GM21528 (cell line): ENCODE data around the gene ACSS1.
A peak's percentile ranks its signal among the peaks of the same experiment; 100 is the strongest.

Source experiments
- ATAC-seq: cut with Tn5 transposase; IDR thresholded peaks from one replicate; pipeline ENCODE4 v1.9.1; 2021; ENCODE audit warnings: mild to moderate bottlenecking, moderate library complexity; ENCODE audit not compliant: unreplicated experiment, low FRiP score

ACSS1 gene

DNA sequence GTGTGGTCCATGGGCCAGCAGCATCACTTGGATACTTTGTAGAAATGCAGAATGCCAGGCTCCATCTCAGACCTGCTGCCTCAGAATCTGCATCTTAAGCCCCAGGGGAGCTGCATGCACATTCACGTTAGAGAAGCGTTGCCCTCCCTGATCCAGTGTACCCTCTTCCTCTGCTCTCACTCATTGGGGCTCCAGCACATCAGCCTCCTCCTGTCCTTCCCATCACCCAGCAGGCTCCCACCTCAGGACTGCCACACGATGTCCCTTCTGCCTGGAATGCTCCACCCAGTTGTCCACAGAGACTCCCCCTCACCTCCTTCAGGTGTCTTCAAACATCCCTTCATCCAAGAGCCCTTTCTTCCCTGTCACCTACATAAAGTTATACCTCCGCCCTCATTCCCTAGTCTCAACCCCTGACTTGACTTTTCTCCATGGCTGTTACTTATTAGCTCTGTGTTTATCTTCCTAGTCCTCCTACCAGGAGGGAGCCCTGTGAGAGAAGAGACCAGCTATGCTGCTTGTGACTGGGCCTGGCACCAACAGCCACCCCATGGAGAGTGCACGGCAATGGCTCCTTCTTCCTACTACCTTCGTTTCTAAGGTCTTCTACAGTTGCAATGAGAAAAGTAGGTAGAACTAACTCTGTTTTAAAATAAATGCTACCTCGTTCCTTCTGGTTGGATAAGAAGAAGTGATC is 3.3 kb upstream of the ACSS1 start:
- ATAC-seq = no peak

DNA sequence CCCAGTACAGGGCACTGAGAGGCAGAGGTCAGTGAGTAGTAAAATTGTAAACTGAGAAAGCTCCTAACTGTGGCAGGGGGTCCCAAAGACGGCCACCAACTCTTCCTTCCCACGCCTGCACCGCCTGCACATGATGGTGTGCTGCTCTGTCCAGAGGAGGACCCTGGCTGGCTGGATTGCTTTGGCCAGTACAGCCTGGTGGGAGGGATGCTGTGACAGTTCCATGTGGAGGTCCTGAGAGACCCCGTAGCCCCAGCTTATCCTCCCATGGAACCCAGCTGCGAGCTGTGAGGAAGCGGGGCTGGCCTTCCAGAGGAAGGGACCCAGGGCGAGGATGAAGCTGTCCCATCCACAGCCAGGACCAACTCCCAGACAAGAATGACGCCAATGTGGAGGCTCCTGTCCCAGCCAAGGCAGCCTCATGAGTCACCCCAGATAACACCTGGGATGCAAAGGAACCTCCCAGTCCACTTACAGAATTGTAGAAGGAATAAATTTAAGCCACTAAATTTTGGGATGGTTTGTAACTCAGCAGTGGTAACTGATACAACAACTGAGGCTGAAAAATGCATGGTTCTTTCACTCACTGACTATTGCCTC is 2.0 kb upstream of the ACSS1 start:
- no peak for ATAC-seq

DNA sequence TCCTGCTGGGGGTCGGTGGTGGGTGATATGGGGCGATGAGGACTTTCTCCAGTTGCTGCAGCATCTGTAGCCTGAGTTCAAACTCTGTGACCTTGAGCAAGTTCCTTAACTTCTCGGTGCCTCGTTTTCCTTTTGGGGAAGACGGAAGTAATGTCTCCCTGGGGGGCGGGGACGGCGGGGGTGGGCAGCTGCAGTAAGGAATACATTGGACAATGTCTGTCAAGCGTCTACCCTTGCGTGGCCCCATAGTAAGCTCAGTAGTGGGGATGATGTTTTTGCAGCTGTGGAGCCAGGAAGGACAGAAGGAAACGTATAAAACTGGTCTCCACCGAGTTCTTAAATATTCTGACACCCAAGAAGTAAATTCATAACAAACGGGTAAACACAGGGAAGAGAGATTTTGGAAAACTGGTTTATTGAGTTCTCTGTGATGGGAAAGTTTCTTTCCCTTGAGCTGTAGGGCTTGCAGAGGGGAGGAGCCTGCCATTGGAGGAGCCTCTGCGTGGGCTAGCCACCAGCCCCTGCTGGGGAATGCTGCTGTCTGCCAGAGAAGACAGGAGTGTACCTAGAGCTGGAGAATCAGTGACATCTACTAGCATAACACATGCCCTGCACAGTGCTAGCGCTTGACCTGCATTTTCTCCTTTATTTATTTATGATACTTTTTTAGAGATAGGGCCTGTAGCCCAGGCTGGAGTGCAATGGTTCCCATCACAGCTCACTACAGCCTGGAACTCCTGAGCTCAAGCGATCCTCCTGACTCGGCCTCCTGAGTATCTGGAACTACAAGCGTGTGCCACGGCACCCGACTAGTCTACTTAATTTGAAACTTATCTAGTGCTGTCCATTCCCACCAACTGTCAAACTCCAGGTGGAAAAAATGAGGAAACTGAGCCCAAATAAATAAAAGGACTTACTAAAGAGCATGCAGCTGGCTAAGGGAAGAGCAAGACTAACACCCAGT is 1.2 kb upstream of the ACSS1 start:
- ATAC-seq = no peak

DNA sequence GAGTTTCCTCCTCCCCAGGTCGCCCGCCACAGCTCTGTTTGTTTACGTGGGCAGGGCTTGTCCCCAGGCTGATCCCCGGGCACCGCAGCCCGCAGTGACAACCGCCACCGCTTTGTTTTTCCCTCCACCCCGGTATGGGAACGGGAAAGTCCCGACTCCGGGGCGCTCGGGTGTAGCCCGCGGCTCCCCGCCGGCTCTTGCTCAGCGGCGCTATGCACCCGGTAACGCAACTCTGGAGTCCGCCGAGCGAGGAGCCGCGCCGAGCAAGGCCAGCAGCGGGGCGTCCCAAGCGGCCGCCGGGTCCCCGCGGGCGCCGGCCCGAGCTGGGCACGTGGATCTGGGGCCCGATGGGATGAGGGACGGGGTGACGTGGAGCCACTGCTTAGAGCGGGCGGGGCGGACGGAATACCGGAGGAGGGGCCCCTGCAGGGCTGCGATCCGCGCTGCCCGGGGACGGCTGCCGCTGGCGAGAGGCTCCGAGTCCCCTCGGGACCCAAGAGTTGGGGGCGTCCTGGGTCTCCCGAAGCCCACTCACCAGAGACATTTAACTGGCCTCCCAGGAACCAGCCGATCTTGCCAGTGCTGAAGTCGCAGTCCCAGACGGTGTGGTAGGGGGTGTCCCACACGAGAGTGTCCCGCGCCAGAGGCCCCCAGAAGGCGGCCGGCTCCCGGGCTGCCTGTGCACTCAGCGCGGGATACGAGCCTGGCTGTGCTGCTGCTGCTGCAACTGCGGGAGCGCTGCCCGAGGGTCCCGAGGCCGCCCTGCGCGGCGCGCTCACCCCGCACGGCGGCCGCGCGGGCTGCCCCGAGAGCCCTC is 497 bp downstream of the ACSS1 start:
- peak; percentile 35 for ATAC-seq

DNA sequence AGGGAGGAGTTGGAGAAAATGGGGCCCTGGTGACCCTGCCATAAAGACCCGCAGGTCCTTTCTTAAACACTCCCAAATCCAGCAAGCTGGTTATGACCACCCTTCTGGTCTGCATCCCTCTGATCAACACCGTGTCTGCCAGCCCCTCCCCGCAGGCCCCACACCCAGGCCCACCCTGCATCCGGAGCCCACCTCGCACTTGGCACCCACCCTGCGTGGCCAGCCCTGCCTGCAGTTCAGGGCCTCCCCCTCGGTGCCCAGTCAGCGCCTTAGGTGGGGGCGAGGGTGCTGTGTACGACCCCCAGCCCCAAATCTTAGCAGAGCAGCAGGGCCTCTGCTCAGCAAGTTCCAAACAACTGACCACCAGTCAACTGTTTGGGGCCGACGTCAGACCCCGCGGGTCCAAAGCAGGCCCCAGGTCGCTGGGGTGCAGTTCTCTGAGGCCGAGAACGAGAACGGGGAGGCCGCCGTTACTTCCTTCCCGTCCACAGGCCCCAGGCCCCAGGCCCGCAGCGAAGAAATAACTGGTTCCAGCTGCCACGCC is 1.2 kb downstream of the ACSS1 start:
- ATAC-seq = no peak

DNA sequence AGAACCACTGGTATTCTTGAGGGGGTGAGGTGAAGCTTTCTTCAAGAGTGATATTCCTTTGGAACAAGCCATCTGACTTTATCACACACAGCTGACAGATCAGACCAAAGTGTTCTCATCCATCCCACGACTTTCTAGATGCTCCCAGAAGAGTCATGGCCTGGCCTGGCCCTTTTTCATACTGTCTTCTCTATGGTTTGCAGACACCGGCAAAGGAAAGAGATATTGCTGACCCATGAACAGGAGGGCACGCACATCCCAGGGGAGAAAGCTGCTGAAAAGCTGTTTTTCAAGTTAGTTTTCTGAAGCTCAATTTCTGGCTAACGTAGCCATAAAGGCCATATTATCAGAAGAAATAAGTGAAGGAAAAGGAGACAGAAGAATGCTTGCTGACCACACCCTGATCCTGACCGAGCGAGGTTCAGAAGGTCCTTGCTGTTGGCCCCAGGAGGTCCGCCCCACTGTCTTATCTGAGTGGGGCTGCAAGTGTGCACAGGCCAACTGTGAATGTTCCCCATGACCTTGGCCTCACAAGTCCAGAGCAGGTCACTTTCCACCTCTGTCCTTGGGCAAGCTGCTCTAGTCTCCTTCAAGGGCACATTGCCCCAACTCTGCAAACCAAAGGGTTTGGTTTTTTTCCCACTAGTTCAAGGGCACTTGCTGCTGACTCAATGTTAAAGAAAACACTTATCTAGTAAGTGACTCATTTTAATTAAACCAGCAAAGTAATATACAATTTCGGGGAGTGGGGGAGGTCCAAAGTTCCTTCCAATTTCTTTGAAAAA is 2.0 kb downstream of the ACSS1 start:
- ATAC-seq = no peak

DNA sequence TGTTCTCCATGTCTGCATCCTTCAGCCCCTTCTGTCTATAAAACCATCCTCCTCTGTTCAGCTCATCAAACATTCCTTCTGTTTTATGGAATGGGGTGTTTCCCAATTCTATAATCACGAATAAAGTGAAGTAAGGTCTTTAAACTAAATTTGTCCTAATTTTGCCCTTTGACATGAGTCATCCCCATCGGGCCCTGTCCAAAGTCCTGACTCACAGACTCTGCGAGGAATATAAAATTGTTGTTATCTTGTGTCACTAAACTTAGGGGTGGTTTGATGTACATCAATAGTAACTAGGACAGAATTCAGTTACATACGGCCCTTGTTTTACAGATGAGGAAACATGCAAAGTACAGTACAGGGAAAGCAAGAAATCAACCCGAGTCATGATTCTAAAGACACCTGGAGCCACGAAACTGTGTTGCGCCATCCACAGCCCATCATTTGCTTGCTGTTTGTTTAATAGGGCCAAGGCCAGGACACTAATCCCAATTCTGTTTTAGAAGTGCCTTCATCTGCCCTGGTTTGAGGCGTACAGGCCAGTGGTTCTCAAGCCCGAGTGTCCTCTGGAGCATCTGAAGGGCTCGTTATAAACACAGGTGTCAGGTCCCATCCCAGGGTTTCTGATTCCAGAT is 2.8 kb downstream of the ACSS1 start:
- no peak for ATAC-seq

DNA sequence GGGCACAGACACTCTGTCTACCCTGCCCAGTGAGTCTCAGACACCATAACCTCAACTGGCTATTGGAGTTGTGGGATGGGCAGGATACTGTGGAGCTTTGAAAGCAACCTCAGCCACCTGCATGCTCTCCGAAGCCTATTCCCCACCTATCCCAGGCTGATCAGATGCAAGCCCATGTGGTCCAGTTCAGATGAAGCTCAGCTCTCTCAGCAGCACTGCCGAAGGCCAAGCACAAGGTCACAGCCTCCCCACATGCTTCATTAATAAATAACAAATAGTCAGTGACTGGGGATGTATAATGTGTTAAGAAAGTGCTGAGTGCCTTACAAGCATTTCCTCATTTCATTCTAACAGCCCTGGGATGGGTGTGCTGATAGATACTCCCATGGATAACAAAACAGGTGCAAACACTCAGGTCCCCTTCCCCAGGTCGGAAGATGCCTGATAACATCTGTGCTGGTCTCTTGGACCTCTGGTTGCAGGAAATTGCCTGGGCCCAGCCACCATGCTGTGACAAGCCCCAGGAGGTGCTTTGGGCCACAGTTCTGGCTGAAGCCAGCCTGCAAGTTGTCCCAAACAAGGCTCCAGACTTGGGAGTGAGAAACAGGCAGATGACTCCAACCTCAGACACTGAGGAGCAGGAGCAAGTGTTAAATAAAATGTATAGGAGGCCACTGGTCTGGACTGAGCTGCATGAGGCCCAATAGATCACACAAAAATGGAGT is 3.7 kb downstream of the ACSS1 start:
- no peak for ATAC-seq

DNA sequence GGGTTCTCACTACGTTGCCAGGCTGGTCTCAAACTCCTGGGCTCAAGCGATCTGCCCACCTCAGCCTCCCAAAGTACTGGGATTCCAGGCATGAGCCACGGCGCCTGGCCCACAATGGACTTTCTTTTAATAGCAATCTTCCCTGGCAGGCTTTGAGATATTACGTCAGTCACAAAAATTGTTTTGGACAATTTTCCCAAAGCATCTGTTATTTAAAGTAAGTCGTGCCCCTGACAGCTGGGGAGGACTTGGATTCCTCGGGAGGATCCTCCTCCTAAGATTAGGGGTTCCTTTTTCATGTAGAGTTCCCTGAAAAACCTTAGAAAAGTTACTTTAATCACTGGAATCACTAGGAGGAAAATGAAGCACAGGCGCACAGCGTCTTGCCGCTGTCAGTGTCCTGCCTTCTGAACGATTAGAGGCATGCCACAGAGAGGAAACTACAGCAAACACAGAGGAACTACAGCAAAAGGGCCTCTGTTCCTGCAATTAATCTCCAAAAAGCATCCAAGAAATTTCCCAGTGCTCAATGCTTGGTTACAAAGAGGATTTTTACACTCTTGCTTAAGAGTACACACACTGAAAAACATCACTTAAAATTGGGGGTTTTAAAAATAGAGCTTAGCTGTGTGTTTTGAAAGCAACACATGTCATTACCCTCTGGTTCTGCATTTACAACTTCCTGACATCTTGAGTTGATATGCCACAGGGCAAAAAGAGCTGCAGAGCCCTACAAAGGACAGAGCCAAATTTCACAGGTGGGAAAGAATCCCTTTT is 4.5 kb downstream of the ACSS1 start:
- no peak for ATAC-seq

DNA sequence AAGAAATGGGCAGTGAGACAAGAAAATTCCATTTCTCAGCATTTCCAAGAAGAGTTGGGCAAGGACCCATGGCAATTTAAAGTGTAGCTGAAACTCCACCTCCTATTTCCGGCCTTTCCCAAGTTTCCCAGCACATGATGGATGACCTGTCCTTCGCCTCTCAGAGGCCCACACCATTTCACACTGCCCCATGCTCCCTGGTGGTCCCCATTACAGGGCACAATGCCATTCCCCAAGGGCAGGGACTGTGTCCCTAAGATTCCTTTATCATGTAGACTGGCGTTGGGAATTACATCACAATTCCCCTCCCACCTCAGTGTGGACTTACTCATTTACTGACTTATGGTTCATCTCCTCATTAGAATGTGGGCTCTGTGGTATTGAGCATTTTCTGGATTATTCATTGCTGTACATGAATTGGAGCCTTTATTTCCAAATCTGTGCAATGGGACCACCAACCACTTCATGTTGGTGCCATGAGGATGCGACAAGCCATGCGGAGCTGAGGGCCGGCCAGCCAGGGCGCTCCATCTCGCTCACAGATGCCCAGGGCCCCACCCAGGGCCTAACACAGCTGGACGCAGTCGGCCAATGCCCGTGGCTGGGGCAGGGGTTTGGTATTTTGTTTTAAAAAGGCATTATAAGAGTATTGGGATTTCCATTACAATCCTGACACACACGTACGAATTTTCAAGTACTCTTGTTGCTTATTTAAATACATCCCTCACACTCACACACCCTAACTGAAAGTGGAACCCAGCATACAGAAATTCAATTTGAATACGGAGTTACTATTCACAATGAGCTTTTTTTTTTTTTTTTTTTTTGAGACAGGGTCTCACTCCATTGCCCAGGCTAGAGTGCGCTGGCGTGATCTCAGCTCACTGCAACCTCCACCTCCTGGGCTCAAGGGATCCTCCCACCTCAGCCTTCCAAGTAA is 5.4 kb downstream of the ACSS1 start:
- no peak for ATAC-seq

DNA sequence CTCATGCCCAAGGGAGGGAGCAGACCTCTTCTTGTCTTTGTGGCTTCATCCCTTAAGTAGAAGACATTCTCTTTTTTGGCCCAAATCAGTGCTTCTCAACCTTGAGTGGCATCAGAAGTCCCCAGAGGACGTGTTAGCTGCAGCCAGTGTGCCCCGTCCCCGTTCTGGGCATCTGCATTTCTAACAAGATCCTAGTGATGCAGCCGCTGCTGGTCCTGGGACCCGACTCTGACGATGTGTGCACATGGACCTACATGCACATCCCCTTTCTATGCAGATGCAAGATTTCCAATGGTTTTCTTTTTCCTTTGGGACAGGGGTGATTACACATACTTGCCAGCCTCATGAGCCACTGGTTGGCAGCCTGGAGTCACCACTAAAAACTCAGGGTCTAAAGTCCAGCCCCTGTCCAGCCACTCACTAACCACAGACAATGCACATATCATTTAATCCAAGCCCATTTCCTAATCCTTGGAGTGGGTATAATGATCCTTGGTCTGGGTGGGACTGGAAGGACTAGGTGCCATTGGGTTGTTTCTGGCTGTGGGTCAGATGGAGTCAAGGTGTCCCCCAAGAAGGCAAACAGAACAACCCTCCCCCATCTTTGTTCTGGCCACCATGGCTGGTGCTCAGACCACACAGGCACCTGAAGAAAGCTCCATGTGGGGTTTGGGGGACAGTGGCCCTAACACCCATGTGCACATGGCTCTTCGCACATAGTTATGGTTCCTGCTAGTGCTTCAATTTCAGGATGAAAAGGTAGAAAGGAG is 6.4 kb downstream of the ACSS1 start:
- ATAC-seq = no peak

DNA sequence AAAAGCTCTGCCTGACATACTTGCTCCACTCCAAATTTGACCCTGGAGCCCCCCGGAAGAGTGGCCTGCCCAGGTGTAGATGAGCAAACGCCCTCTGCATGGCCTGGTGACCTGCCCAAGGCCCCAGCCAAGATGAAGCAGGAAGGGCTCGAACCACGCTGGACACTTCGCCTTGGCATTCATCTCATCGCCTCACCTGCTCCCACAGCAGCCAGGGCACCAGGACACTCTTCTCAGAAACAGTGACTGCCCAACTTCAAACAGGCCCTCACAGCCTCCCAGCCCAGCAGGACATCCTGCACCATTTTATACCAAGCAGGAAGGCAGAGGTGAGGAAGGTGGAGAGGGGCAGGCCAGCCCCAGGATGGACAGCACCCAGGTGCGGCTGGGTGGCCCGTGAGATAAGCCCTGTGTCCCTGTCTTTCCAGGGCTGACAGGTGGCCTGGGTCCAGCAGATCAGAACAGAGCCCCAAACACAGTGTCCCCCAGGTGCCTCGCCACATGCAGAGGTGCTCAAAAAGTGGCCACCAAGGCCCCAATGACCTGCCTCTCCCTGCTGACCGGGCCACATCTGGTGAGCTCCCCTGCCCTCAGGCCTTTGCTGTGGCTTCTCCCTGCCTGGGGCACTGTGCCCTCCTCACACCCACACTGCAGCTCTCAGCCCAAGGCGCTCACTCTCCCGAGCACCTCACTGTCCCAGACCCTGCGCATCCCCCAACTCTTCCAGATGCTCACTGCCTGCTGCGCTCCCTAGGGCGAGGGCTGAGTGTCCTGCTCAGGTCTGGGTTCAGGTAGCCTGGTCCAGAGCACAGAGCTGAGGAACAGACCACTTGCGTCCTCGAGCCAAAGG is 7.2 kb downstream of the ACSS1 start:
- ATAC-seq = no peak

DNA sequence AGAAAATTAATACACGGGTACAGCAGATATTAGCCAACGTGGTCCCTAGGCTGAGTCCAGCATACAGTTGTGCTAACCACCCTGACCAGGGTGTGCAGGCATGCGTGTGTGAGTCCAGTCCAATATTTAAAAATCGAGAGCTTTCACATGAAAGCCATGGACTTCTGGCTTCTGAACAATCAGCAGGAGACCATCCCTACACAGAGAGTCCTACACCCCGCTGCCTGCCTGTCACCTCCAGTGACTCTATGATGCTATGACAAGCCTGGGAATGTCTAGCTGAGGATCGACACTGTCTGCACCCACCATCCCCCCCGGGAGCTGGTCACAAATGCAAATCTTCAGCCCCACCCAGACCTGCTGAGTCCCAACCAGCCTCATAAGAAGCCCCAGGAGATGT is 7.9 kb downstream of the ACSS1 start:
- no peak for ATAC-seq

DNA sequence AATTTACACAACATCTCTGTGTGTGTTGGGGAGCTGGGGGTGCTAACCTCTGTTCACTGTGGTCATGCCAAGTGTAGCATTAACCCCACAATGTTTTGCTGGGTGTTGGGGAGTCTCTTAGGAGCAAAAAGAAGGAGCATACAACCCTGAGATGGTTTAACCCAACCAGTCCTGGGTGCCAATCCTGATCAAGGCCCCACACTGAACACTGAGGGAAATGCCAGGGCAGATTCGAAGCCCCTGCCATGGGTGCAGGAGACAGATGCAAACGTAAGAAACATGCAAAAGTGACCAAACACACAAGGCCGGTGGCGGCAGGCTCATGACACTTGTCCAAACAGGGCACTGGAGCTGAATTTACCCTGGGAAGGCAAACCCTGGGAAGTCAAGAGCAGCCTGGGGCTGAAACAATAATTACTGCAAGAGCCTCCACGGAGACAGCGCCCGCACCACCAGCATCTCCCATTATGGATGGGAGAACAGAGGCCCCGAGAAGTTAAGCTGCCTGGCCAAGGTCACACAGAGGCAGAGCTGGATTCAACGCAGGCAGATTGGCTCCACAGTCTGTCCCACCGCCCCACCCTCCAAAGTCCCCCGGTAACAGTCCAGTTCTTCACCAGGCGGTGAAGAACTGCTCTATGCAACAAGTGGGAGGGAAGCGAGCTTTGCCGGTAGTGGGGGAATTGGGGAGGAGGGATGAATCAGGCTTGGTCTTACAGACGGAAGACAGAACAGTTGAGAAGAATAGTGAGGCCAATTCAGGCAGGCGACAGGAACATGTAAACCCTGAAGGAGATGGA is 8.5 kb downstream of the ACSS1 start:
- ATAC-seq = no peak
